Brain pericyte (primary cell): ENCODE measurements around the gene HTATIP2.
"Not testable (repeated sequence)": the region's sequence is repeated elsewhere in the genome, so short reads cannot be mapped to it uniquely, and the experiment has no call there.

Source experiments
- DNase-seq: peaks from one replicate; pipeline ENCODE4 v3.0.0-alpha.2; 2012; ENCODE audit warnings: low read depth, low spot score

Gene HTATIP2

DNA sequence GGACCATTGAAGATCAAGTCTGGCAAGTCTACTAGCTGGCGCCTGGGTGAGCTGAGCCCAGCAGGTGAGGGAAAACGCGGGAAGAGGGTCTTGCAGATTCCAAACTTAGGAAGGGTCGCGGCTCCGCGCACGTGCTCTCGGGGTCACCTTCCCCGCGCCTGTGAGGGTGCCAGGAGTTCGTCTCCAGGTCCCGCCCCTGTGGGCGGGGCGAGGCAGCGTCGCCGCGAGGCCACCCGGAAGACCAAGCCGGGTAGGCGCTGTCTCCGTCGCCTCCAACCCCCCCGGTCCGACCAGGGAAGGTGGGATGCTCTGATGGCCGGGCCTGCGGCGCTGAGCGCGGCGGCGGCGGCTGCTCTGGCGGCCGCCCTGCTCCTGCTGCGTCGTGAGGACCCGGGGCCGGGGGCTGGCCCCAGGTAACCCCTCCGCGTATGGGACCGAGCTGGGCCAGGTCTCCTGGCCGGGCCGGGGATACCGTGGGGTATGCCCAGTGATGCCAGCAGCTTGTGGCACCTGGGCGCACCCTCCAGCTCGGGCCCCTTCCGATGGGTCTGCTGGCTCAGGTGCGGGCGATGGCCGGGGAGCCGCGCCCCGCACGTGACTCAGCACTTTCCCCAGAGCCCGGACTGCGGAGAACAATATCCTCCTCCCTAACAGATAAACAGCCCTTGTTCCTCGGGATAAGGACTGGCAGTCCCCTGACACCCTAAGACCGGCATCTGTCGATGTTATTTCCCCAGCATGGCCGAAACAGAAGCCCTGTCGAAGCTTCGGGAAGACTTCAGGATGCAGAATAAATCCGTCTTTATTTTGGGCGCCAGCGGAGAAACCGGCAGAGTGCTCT, at the start of gene HTATIP2:
Gene HTATIP2, plus strand, starts transcription at position 215 of the 841 bp plus-strand sequence. Its CDS starts 524 bp downstream, at position 739.
- DNase-seq = no peak

GRCh38 chr11:20315800-20316199, 47.7 kb upstream of the HTATIP2 start:
- no peak for DNase-seq

DNA sequence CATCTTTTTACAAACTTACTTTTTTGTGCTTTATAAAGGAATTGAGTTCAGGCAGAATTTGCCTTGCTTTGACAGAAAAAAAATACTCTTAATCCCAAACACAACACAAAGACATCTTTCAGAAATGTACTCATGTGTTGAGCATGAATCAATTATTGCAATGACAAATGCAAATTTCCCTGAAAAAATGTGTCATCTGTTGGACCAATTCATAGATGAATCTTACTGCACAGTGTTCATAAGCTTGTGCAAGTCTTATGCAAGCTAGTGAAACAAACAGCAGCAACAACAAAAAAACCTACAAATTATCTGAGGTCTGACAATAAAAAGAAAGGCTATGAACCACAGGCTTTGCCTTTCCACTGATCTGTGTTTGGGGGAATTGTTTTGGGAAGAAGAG, 42.3 kb upstream of the HTATIP2 start:
- DNase-seq = no peak

DNA sequence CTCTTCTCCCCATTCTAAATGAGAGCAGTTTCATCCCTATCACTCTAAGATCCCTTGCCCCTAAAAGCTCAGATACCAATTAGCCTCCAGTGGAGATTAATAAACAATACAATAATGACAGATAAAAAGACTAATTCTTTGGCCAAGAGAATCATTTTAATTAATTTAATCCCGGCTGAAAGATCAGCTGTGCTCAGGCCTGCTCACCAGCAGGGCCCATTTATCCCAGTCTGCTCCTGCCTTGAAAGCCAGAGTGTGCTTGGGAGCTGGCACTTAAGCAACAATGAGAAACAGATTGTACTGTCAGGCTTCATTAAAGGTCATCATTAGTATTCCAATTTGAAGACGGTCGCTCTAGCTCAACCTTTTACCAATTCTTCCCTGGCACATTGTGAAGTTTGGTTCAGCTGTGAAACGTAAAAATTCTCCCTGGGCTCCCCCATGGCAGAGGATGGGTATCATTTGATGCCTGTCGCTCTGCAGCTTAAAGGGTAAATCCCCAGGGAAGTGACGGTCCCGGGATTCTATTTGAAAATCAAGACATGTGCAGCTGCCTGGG, 36.1 kb upstream of the HTATIP2 start:
- DNase-seq = no peak

- no peak for DNase-seq
Observed at GRCh38 chr11:20336056-20336455, 27.5 kb upstream of the HTATIP2 start.

- no peak for DNase-seq
Observed at GRCh38 chr11:20337526-20338154, 25.9 kb upstream of the HTATIP2 start.

GRCh38 chr11:20342347-20343141, 21.0 kb upstream of the HTATIP2 start:
- DNase-seq = no peak

DNA sequence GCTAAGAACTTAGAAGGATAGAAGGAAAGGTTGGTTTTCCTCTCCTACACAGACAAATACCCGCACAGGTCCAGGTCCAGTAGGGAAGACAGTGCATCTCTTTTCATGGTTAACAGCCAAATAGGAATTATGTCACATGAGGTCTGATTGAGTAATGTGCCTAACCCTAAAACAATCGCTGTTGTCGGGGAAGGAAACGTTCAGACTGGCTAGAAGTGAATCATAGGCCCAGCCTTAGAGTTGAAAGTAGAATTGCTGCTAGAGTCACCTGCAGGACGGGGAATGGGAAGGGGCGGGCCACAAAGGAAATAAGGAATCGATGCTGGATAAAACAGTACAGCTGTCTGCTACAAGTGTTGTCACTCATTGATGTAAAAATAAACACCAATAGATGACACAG, 12.4 kb upstream of the HTATIP2 start:
- no peak for DNase-seq

DNA sequence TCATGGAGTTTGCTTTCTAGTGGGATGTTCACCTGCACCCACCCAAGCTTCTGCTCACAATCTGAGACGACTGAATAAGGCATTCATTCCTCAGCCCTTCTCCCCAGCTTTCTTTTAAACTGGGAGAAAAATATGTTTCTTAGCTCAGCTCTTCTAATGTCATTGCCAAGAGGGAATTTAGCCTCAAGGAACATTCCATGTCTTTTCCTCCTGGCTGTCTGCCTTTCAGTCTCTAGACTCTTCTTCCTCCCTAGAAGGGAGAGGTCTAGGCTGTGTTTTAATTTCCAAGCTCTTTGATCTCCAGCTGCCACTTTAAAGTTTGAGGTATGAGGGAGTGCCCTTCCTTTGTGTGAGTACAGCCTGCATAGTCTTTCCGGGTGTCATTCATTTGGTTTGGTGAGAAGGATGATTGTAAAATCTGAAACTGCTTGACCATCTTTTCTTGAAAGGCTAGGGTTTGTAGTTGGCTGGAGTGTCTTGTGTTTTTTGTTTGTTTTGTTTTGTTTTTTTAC, 11.7 kb upstream of the HTATIP2 start:
- no peak for DNase-seq

GRCh38 chr11:20353829-20354434, 9.6 kb upstream of the HTATIP2 start:
- no peak for DNase-seq

DNA sequence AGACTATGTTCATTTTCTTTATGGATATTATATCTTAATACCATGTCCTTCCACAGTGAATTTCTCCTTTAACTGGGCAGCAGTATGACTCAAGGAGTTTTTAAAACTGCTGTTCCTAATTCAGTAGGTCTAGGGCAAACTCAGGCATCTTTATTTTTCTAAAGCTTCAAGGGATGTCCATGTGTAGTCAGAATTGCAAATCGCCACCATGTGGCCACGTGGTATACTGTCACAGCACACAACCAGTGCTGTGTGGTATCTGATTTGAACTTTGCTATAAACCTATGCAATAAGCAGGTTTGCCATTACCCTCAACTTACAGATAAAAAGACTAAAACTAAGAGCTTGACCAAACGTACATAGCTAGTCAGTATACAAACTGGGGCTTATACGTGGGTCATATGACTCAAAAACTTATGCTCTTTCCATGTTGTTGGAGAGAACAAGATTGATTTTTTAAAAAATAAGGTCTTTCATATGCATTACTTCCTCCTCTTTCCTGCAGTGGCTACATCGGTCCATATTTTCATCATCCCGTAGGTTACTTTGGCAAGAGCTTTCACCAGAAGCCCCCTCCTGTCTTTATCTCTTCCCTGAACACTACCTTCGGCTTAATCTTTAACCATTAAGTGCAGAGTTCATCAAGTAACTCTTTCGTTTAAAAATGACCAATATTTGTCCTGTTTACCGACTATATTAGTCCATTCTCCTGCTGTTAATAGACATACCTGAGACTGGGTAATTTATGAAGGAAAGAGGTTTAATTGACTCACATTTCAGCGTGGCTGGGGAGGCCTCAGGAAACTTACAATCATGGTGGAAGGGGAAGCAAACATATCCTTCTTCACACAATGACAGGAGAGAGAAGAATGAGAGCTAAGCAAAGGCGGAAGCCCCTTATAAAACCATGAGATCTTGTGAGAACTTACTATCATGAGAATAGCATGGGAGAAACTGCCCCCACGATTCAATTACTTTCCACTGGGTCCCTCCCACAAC, 8.0 kb upstream of the HTATIP2 start:
- DNase-seq = no peak

DNA sequence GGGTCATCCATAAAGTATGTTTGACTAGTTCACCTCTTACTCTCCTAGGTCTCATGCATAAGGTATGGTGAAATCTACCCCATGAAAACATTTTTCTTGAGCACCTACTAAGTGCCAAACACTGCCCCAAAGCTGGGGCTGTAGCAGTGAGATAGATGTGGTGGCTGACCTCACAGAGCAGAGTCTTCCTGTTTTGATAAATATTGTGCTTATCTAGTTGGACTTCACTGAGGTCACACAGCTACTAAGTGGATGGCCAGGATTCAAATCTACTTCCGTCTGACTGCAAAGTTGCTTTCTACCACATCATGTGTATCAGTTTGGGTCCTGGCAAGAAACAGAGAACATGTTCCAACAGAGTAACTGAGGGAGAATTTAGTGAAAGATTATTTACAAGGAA, 6.4 kb upstream of the HTATIP2 start:
- no peak for DNase-seq

DNA sequence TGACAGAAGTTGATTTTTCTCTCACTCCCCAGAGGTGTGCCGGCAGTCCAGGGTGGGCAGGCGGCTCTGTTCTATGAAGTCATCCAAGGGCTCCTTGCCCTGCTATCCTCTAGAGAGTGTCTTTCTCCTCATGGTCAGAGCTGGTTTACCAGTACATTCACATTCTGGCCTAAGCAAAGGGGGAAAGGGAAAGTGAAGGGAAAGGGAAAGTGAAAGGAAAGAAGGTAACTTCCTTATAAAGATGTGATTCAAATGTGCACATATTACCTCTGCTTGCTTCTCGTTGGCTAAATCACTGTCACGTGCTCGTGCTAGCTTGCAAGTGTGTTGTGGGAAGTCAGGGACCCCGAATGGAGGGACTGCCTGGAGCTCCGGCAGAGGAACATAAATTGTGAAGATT, 2.9 kb upstream of the HTATIP2 start:
- DNase-seq = no peak

DNA sequence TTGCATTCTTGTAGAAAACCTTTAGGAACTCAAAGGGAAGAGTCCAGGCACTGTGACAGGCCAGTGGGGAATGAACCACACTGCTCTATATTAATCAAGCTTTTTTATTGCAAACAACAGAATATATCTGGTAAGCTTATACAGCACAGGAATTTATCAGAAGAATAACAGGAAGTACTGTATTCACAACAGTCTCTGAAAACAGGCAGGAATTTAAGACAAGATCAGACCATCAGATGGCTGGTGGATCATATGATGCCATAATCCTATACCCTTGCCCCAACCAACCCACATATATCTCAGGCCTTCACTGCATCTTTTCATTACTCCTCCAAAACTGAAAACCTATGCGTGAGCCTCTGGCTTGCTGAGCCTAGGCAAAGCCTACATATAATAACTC, 1.0 kb upstream of the HTATIP2 start:
- no peak for DNase-seq

- no peak for DNase-seq
Observed at GRCh38 chr11:20363149-20363499, 390 bp upstream of the HTATIP2 start.

DNA sequence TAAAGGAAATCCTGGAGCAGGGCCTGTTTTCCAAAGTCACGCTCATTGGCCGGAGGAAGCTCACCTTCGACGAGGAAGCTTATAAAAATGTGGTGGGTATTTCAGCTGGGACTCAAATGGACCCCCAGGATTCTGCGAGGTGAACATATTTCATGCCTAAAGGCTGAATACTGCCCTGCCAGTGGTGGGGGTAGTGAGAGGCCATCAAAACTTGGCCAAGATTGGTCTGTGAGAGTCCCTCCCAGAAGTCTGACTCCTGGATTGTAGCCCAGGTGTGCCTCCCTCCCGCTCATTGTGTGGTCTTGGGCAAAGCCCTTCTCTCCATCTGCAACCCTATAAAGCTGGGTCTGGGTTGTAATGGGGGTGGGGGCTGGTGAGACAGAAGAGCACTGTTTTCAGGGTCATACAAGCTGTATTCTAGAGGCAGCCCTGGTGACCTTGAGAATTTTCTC, 853 bp downstream of the HTATIP2 start:
- DNase-seq = no peak

GRCh38 chr11:20365465-20365864, 2.0 kb downstream of the HTATIP2 start:
- DNase-seq = not testable (repeated sequence)

DNA sequence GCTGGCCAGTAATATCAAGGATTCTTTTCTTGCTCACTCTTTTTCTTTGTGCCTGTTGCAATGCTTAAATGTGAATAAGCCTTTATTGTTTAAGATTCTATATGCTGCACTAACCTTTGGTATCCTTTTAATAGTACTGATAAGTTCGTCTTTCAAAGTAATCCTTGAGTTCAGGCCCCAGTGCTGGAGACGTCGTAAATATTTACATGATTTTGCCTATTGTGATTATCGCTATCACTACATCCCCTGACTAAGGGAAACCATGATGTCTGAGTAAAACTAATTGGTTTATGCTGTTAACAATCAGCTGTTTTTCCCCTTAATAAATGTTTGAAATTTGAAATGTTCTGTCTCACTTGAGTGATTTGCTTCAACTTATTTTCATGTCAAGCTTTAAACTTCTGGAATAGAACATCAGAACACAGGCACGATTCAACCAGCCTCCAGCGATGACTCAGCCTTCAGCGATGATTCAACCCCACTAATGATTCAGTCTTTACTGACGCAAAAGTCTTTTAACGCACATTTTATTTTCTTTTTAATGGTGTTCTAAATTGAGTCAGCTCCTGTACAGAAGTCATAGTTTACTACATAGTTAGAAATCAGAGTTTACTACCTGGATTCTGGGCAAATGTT, 3.9 kb downstream of the HTATIP2 start:
- peak; percentile 55 for DNase-seq

- DNase-seq = no peak
Observed at GRCh38 chr11:20368438-20368837, 4.9 kb downstream of the HTATIP2 start.

DNA sequence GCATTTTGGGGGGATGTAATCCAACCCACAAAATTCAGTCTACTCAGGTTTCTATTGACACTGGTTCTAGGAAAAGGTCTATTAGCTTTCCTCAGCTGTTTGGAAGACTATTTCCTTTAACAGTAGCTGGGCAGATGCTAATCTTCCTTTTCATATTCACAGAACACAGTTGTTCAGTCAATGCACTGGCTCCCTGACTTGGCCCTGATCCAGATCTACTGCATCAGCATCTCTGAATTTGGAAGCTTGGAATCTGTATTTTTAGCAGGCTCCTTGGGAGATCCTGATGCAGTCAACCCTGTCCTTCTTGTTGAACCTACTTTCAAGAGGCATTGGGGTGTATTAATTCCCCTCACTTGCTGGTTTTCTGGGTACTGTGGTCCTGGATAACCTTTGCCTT, 6.3 kb downstream of the HTATIP2 start:
- DNase-seq = no peak
